Fibroblast of lung (primary cell): Measurements from ENCODE around the gene DENND1A.

Experiments
- EZH2 ChIP-seq: IDR thresholded peaks from 2 replicates; pipeline ENCODE4 v1.5.1; 2012; ENCODE audit warnings: low read length, control low read depth, mild to moderate bottlenecking; ENCODE audit errors: missing control alignments
- TF ChIP-seq, protein P1 (sequence below), 2 donors: IDR thresholded peaks in 1 of 2; conservative IDR thresholded peaks in 1 of 2; 1 replicate in 1 of 2; 2 replicates in 1 of 2; pipeline ENCODE4 v1.5.1; 2011 to 2012; ENCODE audit warnings: low read length in 2 of 2, control low read depth in 1 of 2, inconsistent platforms in 1 of 2, low read depth in 1 of 2, mild to moderate bottlenecking in 1 of 2

DNA sequence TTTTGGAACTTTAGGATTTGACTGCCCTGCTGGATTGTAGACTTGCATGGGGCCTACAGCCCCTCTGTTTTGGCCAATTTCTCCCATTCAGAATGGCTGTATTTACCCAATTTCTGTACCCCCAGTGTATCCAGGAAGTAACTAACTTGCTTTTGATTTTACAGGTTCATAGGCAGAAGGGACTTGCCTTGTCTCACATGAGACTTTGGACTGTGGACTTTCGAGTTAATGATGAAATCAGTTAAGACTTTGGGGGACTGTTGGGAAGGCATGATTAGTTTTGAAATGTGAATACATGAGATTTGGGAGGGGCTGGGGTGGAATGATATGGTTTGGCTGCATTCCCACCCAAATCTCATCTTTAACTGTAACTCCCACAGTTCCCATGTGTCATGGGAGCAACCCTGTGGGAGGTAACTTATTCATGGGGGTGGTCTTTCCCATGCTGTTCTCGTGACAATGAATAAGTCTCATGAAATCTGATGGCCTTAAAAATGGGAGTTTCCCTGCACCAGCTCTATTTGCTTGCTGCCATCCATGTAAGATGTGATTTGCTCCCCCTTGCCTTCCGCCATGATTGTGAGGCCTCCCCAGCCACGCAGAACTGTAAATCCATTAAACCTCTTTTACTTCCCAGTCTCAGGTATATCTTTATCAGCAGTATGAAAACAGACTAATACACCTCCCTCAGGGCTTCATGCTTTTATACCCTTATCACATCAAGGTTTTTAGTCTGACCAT lies 206.6 kb downstream of the DENND1A start:
- TF ChIP-seq, protein P1, sequence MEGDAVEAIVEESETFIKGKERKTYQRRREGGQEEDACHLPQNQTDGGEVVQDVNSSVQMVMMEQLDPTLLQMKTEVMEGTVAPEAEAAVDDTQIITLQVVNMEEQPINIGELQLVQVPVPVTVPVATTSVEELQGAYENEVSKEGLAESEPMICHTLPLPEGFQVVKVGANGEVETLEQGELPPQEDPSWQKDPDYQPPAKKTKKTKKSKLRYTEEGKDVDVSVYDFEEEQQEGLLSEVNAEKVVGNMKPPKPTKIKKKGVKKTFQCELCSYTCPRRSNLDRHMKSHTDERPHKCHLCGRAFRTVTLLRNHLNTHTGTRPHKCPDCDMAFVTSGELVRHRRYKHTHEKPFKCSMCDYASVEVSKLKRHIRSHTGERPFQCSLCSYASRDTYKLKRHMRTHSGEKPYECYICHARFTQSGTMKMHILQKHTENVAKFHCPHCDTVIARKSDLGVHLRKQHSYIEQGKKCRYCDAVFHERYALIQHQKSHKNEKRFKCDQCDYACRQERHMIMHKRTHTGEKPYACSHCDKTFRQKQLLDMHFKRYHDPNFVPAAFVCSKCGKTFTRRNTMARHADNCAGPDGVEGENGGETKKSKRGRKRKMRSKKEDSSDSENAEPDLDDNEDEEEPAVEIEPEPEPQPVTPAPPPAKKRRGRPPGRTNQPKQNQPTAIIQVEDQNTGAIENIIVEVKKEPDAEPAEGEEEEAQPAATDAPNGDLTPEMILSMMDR (conservative IDR thresholded peaks at IDR 0.05 in 1 of 2, IDR thresholded peaks at IDR 0.05 in 1 of 2; ENCODE audit: low read depth in 1 of 2, low read length in 2 of 2), result no peak
- no peak for TF ChIP-seq EZH2
